Stimulated activated naive B cell treated with anti-CD40 and anti-IgM and Interleukin-4, amounts not matched to agents 10 μg/mL and 1 μg/mL and 100 μg/mL, for 72 hours (primary cell): Measurements from ENCODE around the gene NEIL3.

ENCODE experiments used
- ATAC-seq, 2 donors: fragments of 150-1000 bp; cut with Tn5 transposase; replicated peaks; 2 replicates each; pipeline ENCODE4 v1.10.0; 2021; ENCODE audit warnings: moderate library complexity in 1 of 2
- DNase-seq: peaks from one replicate; pipeline ENCODE4 v3.0.0; 2021
- H3K27ac Mint-ChIP-seq: one replicate; pipeline ENCODE4 v1.8.0; 2022; ENCODE audit warnings: mild to moderate bottlenecking, mixed read lengths
- H3K27me3 Mint-ChIP-seq, 2 donors: one replicate each; pipeline ENCODE4 v1.8.0; 2022; ENCODE audit warnings: mixed read lengths in 2 of 2
- H3K36me3 Mint-ChIP-seq, 2 donors: one replicate each; pipeline ENCODE4 v1.8.0; 2022; ENCODE audit warnings: mixed read lengths in 2 of 2, mild to moderate bottlenecking in 1 of 2
- H3K4me1 Mint-ChIP-seq, 2 donors: one replicate each; pipeline ENCODE4 v1.8.0; 2022; ENCODE audit warnings: mixed read lengths in 2 of 2, mild to moderate bottlenecking in 1 of 2
- H3K4me3 Mint-ChIP-seq, 2 donors: one replicate each; pipeline ENCODE4 v1.8.0; 2022; ENCODE audit warnings: mild to moderate bottlenecking in 2 of 2, mixed read lengths in 2 of 2, moderate library complexity in 1 of 2
- H3K9me3 Mint-ChIP-seq, 2 donors: one replicate each; pipeline ENCODE4 v1.8.0; 2022; ENCODE audit warnings: mixed read lengths in 2 of 2, mild to moderate bottlenecking in 1 of 2

NEIL3 gene

DNA sequence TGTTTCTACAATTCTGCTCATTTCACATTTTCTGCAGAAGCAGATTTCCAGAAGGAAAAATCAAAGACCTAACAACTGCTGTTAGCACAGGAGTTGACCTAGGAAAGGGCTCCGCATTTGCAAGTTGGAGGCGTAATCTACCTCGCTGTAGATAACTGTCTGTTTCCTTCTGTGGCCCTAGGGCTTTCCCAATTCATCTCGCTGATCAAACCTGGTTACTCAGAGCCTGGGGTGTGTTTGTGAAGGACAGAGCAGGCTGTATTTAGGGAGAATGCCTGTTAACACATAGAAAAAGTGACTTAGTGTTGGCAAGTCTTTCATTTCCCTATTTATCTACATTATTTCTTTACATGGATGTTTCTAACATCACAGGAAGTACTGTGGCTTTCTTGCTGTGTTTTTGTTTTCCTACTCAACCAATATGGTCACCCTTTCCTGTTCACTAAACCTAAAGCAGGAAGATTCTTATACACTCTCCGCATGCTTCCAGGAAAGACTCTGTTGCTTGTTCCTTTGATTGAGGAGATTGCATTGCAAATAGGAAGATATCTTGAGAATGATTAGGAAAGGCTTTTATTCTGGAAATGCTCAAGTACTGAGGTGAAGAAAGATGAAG, 92.1 kb downstream of the NEIL3 start:
- ATAC-seq, result no peak
- Mint-ChIP-seq H3K27me3 (peaks cover 8 to 12% of the 10 kb centered on the region in 2 donors), H3K27ac (no peak overlapping the region), H3K9me3 (peaks cover 0 to 4% of the 10 kb centered on the region in 2 donors), H3K4me3 (no peak overlapping the region), H3K36me3 (no peaks in the 10 kb centered on the region), H3K4me1 (no peaks in the 10 kb centered on the region)
- no peak for DNase-seq

DNA sequence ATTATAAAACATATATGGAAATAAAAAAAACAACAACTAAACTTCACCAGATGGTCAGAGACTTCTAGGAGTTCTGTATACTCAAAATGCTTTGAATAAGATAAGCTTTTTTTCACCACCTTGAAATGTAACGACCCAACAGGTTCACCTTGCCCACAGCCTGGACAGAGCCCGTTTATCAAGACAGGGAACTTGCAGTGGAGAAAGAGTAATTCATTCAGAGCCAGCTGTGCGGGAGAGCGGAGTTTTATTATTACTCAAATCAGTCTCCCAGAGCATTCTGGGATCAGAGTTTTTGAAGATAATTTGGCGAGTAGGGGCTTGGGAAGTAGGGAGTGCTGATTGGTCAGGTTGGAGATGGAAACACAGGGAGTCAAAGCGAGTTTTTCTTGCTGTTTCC, 94.1 kb downstream of the NEIL3 start:
- no peaks in the 10 kb centered on the region for H3K36me3 Mint-ChIP-seq
- DNase-seq (no peak), ATAC-seq (no peak)
- peaks cover 0 to 2% of the 10 kb centered on the region in 2 donors for H3K9me3 Mint-ChIP-seq
- H3K27ac Mint-ChIP-seq, result no peak overlapping the region
- H3K4me3 Mint-ChIP-seq, result no peak overlapping the region
- H3K27me3 Mint-ChIP-seq, result peaks cover 0 to 7% of the 10 kb centered on the region in 2 donors
- H3K4me1 Mint-ChIP-seq, result no peaks in the 10 kb centered on the region

DNA sequence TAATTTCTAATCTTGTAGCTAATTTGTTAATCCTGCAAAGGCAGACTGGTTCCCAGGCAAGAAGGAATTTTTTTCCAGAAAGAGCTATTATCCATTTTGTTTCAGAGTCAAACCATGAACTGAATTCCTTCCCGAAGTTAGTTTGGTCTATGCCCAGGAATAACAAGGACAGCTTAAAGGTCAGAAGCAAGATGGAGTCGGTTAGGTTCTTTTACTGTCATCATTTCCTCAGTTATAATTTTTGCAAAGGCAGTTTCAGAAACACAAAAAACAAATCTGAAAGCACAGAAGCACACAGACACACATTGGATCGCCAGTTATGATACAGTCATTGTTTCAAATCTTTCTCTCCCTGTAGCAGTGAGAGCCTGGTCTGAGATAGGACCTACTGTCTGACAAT, 94.7 kb downstream of the NEIL3 start:
- H3K4me3 Mint-ChIP-seq, result no peak overlapping the region
- H3K9me3 Mint-ChIP-seq, result peaks cover 0 to 2% of the 10 kb centered on the region in 2 donors
- no peak overlapping the region for H3K27ac Mint-ChIP-seq
- peaks cover 0 to 7% of the 10 kb centered on the region in 2 donors for H3K27me3 Mint-ChIP-seq
- DNase-seq (no peak), ATAC-seq (no peak)
- no peaks in the 10 kb centered on the region for H3K4me1 Mint-ChIP-seq
- no peaks in the 10 kb centered on the region for H3K36me3 Mint-ChIP-seq

DNA sequence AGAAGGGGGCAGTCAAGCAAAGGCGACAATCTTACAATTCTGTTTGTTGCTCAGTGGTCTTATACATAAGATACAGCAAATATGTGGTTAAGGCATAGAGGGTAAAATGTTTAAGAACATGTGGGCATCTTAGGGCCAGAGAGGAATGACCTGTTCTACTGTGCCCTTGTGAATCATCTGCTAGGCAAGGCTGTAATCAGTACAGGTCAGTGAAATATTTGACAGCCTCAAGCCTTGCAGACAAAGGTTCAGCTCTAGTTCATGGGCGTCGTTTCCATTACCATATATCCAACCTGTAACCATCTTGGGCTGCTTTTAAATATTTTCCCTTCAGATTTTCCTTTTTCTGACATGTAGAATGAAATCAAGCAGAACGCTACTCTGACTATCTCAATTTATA, 95.3 kb downstream of the NEIL3 start:
- Mint-ChIP-seq H3K9me3 (peaks cover 0 to 2% of the 10 kb centered on the region in 2 donors), H3K27ac (no peak overlapping the region)

DNA sequence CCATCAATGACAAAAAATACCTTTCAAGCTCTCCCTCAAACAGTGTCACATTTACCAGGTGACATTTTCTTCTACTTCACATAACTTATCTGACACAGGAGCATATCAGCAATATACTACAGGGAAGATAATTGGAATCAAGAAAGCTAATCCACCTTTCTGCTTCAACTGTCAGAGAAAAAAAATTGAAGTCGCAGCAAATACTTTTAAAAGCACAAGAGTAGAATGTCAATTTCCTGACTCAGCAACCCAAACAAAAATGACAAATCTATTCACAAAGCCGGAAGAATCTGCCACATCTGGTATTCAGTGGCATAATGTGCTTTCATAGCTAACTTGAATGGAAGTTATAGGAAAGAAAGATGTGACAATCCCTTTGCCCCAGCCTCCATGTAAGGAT, 95.8 kb downstream of the NEIL3 start:
- H3K27me3 Mint-ChIP-seq, result peaks cover 0 to 4% of the 10 kb centered on the region in 2 donors
- no peaks in the 10 kb centered on the region for H3K4me1 Mint-ChIP-seq
- no peaks in the 10 kb centered on the region for H3K36me3 Mint-ChIP-seq
- no peak for DNase-seq
- ATAC-seq, result no peak
- H3K4me3 Mint-ChIP-seq, result no peak overlapping the region
- H3K9me3 Mint-ChIP-seq, result no peaks in the 10 kb centered on the region
- no peak overlapping the region for H3K27ac Mint-ChIP-seq

More for the DNA sequence above, 95.3 kb downstream of the NEIL3 start:
- no peaks in the 10 kb centered on the region for H3K36me3 Mint-ChIP-seq
- no peak overlapping the region for H3K4me3 Mint-ChIP-seq
- peaks cover 0 to 7% of the 10 kb centered on the region in 2 donors for H3K27me3 Mint-ChIP-seq
- DNase-seq, result no peak
- no peak for ATAC-seq
- H3K4me1 Mint-ChIP-seq, result no peaks in the 10 kb centered on the region

DNA sequence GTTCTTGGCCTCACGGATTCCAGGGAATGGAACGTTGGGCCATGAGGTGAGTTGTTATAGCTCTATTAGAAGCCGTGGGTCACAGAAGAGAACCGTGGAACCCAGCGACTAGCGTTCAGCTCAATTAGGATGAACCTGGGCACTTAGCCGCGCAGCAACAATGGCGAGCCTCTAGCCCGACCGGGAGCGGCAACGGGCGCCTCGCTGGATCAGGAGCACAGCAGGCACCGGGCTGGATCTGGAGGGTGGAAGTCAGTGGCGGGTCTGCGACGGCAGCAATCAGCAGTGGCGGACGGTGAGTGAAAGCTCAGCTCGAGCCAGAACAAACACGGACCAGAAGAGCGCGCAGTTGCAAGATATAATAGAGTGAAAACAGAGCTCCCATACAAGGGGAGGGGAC, 98.3 kb downstream of the NEIL3 start:
- peaks cover 0 to 4% of the 10 kb centered on the region in 2 donors for H3K27me3 Mint-ChIP-seq
- H3K27ac Mint-ChIP-seq, result no peak overlapping the region
- DNase-seq (no peak), ATAC-seq (no peak)
- no peak overlapping the region for H3K4me3 Mint-ChIP-seq
- H3K4me1 Mint-ChIP-seq, result no peaks in the 10 kb centered on the region
- no peaks in the 10 kb centered on the region for H3K9me3 Mint-ChIP-seq
- H3K36me3 Mint-ChIP-seq, result no peaks in the 10 kb centered on the region

DNA sequence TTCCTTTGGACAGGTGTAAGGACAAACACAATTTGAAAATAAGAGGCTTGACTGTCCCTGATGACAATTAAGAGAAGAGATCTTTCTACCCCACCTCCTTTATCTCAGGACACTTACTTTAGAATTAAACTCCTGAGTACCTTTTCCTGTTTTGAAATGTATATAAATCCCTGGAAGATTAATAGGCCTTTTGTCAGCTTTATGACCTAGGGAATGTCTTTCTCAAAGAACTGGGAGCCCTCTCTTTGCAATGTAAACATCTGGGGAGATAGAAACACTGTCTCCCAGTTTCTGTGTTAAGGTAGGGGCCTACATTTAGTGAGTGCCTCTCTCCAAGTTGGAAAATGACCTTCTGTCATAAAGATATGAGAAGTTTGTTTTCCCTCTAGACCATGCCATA, 100.9 kb downstream of the NEIL3 start:
- Mint-ChIP-seq H3K27me3 (no peaks in the 10 kb centered on the region), H3K4me1 (no peaks in the 10 kb centered on the region), H3K27ac (no peak overlapping the region), H3K4me3 (no peak overlapping the region), H3K9me3 (no peaks in the 10 kb centered on the region), H3K36me3 (no peaks in the 10 kb centered on the region)
- DNase-seq, result no peak
- ATAC-seq, result no peak

DNA sequence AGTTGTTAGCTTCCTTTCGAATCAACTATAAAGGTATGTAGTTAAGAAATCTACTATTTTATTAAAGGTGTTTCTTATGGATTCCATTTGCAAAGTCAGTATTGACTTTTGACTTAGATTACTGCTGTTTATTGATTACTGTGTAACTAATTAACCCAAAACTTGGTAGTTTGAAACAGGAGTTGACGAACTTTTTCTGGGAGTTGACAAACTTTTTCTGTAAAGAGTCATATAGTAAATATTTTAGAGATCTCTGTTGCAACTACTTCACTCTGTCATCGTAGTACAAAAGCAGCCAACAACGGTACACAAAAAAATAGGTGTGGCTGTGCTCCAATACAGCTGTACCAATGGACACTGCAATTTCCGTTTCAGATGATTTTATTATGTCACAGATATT, 102.3 kb downstream of the NEIL3 start:
- no peaks in the 10 kb centered on the region for H3K36me3 Mint-ChIP-seq
- peaks cover 0 to 1% of the 10 kb centered on the region in 2 donors for H3K9me3 Mint-ChIP-seq
- peaks cover 0 to 4% of the 10 kb centered on the region in 2 donors for H3K27me3 Mint-ChIP-seq
- no peak overlapping the region for H3K27ac Mint-ChIP-seq
- no peak for DNase-seq
- no peak for ATAC-seq
- H3K4me3 Mint-ChIP-seq, result no peak overlapping the region
- no peaks in the 10 kb centered on the region for H3K4me1 Mint-ChIP-seq
